ENCODE data around the gene MDC1.
"Not testable (repeated sequence)": the region's sequence is repeated elsewhere in the genome, so short reads cannot be mapped to it uniquely, and the experiment has no call there.

MDC1 gene

DNA sequence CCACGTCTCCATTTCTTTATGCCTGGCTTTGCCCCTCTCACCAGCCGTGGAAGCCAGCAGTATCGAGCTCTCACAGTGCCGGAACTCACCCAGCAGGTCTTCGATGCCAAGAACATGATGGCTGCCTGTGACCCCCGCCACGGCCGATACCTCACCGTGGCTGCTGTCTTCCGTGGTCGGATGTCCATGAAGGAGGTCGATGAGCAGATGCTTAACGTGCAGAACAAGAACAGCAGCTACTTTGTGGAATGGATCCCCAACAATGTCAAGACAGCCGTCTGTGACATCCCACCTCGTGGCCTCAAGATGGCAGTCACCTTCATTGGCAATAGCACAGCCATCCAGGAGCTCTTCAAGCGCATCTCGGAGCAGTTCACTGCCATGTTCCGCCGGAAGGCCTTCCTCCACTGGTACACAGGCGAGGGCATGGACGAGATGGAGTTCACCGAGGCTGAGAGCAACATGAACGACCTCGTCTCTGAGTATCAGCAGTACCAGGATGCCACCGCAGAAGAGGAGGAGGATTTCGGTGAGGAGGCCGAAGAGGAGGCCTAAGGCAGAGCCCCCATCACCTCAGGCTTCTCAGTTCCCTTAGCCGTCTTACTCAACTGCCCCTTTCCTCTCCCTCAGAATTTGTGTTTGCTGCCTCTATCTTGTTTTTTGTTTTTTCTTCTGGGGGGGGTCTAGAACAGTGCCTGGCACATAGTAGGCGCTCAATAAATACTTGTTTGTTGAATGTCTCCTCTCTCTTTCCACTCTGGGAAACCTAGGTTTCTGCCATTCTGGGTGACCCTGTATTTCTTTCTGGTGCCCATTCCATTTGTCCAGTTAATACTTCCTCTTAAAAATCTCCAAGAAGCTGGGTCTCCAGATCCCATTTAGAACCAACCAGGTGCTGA is 7.0 kb upstream of the MDC1 start:
- DNase-seq: not testable (repeated sequence)

DNA sequence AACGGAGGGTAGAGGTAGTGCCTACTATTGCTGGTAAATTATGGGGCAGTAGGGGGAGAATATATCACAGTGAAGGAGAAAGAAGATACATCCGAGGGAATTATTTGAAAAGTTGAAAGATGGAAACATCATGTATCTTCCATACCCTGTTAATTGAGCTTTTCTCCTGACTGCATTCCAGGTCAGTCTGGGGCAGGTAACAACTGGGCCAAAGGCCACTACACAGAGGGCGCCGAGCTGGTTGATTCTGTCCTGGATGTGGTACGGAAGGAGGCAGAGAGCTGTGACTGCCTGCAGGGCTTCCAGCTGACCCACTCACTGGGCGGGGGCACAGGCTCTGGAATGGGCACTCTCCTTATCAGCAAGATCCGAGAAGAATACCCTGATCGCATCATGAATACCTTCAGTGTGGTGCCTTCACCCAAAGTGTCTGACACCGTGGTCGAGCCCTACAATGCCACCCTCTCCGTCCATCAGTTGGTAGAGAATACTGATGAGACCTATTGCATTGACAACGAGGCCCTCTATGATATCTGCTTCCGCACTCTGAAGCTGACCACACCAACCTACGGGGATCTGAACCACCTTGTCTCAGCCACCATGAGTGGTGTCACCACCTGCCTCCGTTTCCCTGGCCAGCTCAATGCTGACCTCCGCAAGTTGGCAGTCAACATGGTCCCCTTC is 6.2 kb upstream of the MDC1 start:
- DNase-seq: not testable (repeated sequence)

DNA sequence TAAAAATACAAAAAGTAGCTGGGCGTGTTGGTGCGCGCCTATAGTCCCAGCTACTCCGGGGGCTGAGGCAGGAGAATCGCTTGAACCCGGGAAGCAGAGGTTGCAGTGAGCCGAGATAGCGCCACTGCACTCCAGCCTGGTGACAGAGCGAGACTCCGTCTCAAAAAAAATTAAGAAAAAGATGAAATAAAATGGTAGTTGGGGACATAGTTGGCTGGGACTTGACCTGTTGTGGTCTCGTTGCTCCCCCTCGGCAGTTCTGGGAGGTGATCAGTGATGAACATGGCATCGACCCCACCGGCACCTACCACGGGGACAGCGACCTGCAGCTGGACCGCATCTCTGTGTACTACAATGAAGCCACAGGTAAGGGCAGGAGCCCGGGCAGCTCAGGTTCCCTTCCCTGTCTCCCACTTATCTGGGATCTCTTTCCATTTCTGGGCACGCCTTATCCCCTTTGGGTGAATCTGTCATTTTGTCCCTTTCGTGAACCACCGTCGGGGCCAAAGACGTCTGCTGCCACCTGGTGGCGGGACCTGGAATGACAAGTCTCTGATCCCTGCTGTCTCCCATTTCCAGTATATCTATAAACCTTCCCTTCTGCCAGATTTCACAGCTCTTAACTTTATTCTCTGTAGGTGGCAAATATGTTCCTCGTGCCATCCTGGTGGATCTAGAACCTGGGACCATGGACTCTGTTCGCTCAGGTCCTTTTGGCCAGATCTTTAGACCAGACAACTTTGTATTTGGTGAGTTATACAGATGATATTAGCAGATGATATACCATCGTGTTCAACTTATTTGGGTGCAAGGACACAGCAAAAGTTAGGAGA is 5.4 kb upstream of the MDC1 start:
- DNase-seq: peak; percentile 74

DNA sequence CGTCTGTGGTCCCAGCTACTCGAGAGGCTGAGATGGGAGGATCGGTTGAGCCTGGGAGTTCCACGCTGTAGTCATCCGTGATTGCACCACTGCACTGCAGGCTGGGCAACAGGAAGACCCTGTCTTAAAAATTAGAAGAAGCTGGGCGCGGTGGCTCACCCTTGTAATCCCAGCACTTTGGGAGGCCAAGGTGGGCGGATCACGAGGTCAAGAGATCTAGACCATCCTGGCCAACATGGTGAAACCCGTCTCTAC is 4.9 kb upstream of the MDC1 start:
- DNase-seq: not testable (repeated sequence)

DNA sequence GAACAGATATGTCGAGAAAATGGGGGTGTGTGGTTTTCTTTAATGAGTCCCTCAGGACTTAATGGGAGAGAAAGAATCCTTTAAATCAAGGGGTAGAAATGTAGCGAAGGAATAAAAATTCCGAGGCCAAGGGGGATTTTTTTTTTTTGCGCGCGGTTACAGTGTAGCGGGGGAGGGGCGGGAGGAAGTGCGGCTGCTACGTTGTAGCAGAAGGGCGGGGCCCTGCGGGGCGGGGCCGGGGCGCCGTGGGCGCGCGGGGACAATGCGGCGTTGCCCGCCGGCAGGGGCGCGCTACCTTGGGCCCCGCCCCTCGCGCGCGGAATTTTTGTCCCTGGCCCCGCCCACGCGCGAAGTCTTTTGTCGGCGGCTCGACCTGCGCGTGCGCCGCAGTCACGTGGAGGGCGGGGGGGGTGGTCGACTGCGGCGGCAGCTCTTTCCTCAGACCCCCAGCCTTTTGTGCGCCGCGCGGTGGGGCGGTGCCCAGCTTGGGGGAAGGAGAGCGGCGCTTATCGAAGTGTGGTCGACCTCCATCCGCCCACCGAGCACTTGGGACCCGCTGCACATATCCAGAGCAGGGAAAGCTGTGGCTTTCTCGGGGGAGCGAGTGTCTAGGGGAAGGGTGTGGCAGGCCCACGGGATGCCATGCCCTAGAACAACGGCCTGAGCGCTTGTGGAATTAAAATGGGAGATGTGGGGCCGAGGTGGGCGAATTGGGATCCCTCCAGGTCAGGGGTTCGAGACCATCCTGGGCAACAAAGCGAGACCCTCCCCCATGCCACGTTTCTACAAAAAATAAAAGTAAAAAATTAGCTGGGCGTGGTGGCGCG is 4.3 kb upstream of the MDC1 start:
- DNase-seq: peak; percentile 93

DNA sequence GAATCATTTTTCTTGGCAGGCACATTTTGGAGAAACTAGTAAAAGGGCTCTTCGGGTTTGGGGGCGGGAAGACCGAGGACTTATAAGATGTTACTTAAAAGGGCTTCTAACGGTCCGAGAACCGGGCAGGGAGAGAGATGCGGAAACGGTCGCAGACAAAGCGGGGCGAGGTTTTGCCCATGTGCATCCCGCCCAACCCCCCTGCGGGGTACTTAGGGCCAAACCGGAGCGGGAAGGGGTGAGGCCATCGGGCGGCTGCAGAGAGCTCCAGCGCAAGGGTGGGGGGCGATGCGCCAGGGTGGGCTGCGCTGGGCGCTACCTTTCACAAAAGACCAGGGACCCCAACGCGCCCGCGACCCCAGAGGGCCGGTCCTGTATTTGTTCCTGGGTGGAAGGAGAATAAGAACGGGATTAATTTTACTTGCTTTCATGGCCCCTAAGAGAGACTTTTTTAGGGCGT is 3.7 kb upstream of the MDC1 start:
- peak; percentile 58 for DNase-seq

DNA sequence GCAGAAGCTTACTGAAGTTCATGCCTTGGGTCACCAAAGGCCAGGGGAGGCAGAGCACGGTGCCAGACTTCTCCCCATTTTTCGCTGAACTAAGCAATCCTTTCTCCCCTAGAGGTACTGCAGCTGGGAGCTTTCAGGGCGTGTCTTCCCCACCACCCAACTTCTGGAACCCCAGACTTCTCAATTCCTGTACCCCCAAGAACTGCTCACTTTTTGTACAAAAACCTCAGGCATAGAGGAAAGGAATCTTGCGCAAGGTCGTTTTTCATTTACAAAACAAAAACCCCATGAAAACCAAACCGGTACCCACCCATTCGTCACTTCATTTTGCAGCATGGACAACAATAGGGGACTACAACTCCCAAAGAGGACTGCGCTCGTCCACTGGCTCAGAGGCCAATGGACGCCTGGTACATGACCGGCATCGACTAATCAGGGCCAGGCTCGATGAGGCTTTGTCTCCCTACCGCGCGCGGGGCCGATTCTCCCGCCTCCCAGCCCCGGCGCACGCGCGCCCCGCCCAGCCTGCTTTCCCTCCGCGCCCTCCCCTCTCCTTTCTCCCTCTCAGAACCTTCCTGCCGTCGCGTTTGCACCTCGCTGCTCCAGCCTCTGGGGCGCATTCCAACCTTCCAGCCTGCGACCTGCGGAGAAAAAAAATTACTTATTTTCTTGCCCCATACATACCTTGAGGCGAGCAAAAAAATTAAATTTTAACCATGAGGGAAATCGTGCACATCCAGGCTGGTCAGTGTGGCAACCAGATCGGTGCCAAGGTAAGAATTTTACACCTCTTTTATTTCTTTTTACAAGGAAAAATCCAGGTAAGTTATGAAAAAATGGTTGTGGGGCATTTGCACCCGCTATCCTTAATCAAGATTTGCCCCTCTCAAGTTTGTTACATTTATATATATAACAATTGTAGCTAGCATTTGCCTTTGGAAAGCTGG is 3.0 kb upstream of the MDC1 start, which contains the start of gene TUBB:
Gene TUBB (plus strand): TSS at position 562 of the 947 bp plus-strand sequence. CDS start 155 bp downstream, at position 717.
- DNase-seq: peak; percentile 99

DNA sequence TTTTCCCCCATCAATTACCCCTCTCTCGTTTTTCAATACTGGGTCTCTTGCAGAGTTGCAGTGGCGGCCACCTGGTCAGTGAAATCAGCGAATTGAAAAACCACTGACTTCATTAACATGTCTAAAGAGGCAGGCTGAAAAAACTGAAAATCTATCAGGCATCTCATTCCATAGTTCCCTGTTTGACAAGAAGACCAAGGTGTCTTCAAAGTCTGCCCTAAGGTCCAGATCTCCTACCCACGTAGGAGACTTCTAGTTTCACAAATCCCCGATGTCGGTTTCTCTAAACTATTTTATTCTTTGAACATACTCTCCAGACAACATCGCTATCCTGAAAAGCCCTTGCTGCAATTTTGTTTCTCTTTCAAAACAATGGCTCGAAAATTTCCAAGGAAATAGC is 2.3 kb upstream of the MDC1 start:
- DNase-seq: no peak

DNA sequence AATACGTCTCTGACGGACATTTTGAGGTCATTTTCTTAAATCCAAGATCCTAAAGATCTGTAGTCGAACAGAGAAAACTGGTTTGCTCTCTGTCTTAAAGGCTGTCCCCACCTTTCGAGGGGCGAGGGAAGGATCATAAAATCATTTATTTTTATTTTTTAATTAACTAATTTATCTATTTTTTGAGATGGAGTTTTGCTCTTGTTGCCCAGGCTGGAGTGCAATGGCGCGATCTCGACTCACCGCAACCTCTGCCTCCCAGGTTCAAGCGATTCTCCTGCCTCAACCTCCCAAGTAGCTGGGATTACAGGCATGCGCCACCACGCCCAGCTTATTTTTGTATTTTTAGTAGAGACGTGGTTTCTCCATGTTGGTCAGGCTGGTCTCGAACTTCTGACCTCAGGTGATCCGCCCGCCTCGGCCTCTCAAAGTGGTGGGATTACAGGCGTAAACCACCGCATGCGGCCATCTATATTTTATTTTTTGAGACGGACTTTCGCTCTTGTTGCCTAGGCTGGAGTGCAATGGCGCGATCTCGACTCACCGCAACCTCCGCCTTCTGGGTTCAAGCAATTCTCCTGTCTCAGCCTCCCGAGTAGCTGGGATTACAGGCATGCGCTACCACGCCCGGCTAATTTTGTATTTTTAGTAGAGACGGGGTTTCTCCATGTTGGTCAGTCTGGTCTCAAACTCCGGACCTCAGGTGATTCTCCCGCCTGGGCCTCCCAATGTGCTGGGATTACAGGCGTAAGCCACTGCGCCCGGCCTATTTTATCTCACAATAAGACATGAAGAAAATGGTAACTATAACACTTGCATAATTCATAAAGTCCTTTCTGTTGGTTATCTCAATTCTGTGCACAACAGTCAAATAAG is 1.0 kb upstream of the MDC1 start:
- not testable (repeated sequence) for DNase-seq

DNA sequence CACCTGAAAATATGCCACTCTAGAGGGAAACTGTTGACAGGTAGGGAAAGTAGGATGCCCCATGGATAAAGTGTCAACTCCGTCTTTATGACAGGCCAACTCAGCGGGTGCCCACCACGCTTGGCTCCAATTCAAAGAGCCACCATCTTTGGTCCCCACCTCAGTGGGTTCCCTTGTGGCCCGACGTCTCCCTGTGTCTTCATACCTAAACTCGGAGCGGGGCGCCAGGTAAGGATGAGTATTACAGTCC is 277 bp downstream of the MDC1 start:
- DNase-seq: no peak

DNA sequence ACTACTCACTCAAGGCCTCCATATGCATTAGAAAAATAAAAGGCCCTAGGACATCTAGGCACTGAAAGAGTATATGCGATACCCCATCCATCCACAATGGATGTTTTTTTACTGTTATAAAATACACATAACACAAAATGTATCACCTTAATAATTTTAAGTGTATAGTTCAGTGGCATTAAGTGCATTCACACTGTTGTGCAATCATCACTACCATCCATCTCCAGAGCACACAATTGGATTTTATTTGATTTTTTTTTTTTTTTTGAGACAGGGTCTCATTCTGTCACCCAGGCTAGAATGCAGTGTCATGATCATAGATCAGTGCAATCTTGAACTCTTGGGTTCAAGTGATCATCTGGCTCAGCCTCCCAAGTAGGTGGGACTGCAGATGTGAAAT is 2.8 kb downstream of the MDC1 start:
- DNase-seq: no peak

DNA sequence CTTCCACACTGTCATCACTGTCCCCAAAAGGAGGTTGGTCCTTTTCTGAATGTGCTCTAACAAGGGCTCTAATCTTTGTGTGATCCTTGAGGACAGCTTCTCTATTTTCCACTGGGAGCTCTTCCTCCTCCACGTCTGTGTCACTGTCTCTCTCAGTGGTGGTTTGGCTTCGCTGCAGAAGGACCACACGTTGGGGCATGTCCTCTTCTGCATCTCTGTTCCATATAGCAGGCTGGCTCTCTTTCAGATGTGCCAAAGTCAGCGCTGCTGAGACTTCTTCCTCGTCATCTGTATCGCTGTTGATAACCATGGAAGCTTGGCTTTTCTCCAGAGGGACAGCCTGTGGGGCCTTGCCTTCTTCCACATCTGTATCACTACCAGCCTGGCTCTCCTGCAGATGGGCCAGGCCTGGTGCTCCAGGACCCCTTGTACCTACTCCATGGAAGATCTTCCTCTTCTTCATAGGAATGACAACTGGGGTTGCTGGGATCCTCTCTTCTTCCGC is 4.6 kb downstream of the MDC1 start:
- no peak for DNase-seq

DNA sequence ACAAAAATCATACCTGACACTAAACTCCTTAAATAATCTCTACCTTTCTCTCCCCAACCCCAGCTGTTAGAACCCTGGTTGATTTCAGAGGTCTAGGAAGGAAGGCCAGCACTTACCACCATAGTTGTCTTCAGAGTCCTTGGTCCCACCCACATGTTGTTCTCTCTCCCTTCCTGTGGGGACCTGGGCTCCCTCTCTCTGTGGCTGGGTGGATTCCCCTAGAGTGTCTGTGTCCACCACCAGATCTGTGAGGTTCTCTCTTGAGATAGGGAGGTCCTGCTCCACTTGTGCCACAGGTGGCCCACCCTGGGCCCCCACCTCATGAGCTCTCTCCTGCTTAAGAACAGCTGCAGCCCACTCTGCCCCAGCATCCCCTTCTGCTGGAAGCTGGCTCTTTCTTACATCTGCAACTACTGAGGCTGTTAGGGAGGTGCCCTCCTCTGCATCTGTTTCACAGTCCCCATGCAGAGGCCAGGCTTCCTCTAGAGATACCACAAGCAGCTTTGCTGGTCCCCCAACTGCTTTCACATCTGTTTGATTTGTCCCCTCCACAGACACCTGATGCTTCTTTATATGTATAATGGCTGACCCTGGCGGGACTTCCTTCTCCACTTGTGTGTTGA is 5.2 kb downstream of the MDC1 start:
- DNase-seq: no peak

DNA sequence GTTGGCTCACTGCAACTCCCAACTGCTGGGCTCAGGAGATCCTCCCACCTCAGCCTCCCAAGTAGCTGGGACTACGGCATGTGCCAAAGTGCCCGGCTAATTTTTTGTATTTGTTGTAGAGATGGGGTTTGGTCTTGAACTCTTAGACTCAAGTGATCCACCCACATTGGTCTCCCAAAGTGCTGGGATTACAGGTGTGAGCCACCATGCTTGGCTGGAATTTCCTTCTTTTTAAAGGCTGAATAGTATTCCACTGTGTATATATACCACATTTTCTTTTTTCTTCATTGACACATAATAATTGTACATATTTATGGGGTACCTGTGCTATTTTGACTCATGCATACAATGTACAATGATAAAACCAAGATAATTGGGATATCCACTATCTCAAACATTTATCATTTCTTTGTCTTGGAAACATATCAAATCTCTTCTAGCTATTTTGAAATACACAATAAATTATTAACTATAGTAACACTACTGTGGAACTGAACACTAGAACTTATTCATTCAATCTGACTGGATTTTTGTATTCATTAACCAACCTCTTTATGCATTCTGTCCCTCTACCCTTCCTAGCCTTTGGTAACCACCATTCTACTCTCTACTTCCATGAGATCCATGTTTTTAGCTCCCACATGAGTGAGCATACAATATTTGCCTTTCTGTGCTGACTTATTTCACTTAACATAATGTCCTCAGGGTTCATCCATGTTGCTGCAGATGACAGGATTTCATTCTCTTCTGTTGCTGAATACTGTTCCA is 7.8 kb downstream of the MDC1 start:
- no peak for DNase-seq

DNA sequence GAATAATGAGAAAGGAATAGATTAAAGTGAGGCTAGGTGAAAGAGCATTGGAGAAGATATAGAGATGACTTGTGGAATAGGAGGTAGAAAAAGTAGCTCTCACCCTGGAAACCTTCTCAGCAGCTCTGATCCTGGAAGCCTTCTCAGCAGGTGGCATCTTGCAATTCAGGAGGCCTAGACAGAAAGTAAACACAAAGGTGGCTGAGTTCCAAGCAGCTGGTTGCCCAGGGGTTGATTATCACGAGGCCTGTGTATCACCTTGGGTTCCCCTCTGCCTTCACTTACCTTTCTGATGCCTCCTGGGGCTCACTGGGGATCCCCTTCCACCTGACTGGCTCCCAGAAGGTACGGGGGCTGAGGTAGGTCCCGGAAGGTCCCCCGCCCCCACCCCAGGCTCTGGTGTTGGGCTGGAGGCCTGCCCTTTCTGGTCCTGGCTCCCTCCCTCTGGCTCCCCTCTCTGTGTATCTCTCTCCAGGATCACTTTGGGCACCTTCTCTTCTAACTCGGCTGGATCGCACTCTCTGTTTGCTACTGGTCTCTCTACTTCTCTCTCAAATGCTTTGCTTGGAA is 9.7 kb downstream of the MDC1 start:
- DNase-seq: no peak

DNA sequence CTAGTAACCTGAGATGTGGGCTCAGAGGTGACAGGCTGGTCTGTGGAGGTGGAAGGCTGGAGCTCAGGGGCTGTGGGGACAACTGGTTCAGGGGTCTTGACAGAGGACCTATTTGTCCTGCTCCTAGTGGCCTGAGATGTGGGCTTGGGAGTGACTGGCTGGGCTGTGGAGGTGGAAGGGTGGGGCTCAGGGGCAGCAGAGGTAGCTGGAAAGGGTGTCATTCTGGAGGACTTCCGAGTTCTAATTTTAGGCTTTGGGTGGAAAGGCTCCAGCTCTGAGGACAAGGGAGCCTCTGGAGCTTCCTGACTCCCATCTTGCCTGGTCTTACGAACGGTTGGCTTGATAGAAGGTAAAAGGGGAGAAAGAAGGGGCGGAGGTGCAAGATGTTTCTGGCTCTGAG is 11.5 kb downstream of the MDC1 start:
- no peak for DNase-seq

DNA sequence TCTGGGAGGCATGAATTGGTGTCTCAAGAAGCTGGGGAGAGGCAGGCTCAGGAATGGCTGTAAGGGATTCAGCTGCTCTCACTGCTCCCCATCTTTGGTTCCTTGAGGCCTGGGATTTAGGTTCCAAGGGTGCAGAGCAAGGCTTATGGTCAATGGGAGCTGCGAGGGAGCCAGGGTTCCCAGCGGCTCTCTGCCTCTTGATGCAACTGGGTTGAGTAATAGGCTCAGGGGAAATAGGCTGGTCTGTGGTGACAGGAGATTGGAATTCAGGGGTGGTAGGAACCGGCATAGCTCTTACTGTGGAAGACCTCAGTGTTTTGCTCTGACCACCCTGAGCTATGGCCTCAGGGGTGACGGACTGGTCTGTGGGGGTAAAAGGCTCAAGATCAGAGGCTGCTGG is 13.3 kb downstream of the MDC1 start:
- no peak for DNase-seq

DNA sequence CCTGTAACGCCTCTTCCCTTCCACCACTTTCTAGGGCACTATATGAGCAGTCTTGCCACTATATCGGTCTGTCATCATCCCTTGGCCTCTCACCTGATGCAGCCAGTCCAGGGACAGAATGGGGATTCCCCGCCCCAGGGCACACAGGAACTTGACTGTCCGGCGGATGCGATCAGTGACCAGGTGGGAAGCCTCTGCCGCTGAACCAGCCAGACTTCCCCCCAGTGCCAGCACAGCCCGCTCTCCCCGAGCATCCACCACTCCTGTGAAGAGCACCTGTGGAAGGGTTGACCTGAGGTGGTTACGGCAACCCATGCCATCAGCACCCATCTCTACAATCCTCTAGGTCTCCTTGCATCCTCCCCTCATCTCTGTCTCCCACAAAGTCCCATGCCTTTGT is 14.1 kb downstream of the MDC1 start:
- DNase-seq: no peak

DNA sequence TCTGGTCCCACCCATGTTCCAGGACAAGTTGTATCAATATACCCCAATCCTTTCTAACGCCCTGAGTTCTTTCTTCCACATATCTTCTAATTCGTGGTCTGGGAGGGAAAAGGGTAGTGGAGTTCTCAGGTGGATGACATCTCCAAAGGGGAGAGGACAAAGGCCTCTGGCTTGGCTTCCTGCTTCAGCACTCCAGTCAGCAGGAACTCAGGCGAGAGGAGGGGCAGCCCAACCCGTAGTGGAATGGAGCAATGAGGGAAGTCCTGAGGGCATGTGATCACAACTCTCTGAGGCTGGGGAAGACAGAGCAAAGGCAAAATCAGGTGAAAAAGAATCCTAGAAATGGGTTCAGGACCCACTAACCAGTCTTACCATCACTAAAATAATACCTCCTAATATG is 16.7 kb downstream of the MDC1 start:
- DNase-seq: no peak
